Thyroid gland (tissue), 4 donors: Measurements from ENCODE around the gene SMIM14.

Source experiments
- CTCF ChIP-seq, 6 experiments: fragments of 200-600 bp in 3 of 6; fragments of 450-650 bp in 3 of 6; sonication (generic) in 3 of 6; IDR thresholded peaks; one replicate each; pipeline ENCODE4 v1.5.1; 2016 to 2019; ENCODE audit warnings: antibody characterized with exemption in 6 of 6, mild to moderate bottlenecking in 2 of 6, inconsistent platforms in 1 of 6, moderate library complexity in 1 of 6
- POLR2A ChIP-seq, 2 donors: fragments of 450-650 bp; IDR thresholded peaks; one replicate each; pipeline ENCODE4 v1.6.1; 2017; ENCODE audit warnings: antibody characterized with exemption in 2 of 2, mild to moderate bottlenecking in 2 of 2, moderate library complexity in 1 of 2

- TF ChIP-seq POLR2A (IDR thresholded peaks at IDR 0.05) (no peak), CTCF (IDR thresholded peaks at IDR 0.05) (no peak)
Measured at GRCh38 chr4:39559626-39560025, 79.0 kb downstream of the SMIM14 start.
